GOT3 (cell line): ENCODE measurements around the gene SF3A1.

Experiments
- DNase-seq: peaks from one replicate; lab custom pipeline; 2025; ENCODE audit warnings: mixed read lengths; lab: John Stamatoyannopoulos, UW

The SF3A1 gene

DNA sequence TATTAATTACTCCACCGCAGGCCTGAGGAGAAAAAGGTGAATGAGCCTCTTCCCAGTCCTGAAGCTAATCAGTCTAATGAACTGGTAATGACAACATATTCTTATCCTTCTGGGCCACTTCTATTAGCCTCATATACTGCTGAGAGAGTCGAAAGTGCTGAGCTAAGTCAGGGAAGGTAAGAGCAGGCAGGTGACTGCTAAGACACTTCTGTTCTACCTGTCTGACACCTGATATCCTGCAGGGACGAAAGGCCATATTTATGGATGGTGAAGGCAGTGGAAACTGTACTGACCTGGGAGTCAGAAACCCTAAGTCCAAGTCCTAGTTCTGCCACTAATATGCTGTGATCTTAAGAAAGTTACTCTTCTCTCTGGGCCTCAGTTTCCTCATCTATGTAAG, 33.4 kb downstream of the SF3A1 start:
- DNase-seq: no peak

DNA sequence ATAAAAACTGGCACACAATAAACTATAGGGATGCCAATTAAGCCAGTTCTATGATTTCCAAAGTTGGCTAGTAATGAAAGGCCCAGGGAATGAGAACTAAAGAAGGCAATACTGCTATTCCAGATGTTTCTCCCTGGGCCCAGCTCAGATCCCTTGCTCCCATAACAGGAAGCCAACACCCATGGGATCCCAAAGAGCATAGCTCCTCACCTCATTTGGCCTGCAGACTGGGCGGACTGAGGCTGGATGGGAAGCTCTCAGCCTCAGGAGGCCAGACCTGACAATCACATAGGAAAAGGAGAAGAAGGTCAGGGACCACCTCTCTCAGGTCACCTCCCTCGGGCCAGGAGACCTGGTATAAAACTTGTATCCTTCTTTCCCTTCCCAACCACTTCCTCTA, 35.2 kb downstream of the SF3A1 start:
- DNase-seq: no peak

DNA sequence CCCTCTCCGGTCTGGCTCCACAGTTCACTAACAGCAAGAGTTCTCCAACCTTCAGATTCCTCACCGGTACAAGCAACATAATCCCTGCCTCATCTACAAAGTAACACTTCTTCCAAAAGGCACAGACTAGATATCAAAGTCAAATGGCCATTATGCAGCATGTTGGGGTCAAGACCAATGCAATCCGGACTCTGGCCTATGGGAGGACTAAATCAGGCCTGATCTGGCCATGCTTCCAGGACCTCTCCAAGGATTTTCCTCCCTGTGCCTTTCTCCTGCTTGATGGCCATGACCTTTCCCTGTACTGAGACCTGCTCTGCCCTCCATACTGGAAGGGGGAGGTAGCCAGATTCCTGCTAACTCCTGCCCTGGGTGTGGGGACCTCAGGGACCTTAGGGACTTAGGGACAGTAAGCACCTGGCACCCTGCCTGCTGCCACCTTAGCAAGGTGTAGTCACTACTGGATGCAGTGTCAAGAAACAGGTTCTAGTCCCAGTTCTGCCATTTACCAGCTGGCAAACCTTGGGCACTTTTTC, 36.6 kb downstream of the SF3A1 start:
- no peak for DNase-seq

DNA sequence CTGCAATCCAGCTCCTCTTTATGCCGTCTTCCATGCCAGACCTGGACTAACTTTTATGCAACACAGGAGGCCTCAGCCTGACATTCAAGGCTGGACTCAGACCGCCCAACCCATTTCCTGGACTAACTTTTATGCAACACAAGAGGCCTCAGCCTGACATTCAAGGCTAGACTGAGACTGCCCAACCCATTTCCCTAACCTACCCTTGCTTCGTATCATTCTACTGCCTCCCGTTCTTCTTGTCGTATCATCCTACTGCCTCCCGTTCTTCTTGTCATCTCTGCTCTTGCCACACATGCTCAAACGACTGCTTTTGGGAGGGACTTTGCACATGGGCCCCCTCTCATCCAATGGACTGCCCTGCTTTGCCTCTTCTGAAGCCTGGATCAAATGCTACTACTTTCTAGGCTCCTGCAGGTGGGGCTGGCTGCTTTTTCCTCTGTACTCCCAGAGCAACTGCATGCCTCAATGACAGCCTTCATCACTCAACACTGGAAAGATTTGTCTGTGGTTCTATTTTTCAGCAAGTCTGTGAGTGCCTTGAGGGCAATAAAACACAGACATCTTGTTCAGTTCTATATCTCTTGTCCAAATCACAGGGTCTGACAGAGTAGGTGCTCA, 37.8 kb downstream of the SF3A1 start:
- no peak for DNase-seq

DNA sequence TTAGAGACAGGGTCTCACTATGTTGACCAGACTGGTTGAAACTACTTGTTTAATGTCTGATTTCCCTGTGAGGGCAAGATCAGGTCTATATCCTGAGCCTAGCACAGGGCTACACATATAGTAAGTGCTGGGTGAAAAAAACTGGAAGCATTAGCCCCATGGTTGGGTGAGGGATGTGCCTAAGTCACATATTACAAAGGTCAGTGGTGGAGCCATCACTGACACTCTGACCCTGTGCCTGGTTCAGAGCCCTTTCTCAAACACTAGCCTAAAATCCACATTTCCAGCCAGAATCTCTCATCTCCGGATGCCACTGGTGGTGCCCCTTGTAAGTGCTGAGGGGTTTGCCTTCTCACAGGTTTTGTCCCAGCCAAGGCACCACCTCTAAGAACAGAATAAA, 38.9 kb downstream of the SF3A1 start:
- no peak for DNase-seq

DNA sequence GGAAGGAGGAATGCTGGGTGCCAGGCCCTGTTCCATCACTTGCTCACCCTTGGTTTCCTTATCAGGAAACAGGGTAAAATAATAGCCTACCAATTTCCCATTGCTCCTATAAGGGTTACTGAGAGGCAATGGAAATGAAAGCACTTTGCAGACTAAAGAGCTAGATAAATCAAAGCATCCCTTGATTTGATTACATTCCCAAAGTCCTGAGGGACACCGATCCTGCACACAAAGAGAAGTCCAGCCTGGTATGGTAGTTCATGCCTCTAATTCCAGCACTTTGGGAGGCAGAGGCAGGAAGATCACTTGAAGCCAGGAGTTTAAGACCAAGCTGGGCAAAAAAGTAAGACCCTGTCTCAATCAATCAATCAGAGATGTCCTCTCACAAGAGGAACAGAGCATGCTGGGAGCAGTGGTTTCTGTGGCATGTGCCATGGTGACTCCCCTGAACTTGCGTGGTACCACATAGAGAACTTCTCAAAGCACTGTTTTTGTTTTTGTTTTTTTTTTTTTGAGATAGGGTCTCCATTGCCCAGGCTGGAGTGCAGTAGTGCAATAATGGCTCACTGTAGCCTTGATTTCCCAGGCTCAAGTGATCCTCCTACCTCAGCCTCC, 40.6 kb downstream of the SF3A1 start:
- DNase-seq: no peak

DNA sequence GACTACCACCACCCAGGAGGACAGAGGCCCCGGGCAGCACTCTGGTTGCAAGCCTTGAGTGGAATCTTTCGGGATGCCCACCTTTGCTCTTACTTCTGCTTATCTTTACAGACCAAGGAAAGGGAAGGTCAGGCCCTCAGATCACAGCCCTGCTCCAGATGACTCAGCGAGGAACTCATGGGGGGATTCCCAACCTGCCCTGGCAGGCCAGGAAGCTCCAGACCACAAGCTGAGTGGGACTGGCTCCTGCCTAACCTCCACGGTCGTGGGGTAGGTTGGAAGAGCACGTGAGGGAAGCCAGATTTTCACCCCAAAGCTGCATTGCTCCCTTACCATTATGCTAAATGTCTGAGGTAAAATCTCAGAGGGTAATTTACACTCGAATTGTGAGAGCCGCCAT, 41.8 kb downstream of the SF3A1 start:
- DNase-seq: no peak

DNA sequence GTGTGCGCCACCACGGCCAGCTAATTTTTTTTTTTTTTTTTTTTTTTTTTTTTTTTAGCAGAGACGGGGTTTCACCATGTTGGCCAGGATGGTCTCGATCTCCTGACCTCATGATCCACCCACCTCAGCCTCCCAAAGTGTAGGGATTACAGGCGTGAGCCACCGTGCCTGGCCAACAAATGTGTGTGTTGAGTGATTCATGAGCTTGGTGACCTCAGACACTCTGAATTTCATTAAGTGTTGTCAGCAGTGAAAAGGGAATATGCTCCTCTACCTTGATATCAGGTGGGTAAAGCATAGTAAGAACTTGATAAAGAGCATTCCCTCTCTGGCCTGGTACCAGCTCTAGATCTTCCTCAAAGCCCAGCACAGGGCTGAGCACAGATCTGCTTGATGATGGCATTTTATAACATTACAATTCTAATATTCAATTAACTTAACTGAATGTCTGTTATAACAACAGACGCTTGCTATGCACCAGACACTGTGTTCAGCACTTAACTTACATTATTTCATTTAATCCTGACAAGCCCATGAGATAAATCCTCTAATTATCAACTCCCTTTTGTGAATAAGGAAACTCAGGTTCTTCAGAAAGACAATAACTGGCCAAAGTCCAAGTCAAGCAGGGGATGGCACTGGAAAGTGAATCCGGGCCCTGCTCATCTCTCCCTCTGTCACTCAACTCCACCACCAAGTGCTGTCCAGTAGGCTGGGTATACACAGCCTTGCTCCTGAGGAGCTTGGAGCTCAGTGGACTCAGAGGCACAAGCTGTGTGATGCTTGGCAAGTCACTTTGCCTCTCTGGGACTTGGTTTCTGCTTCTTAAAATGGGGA, 42.9 kb downstream of the SF3A1 start:
- no peak for DNase-seq

DNA sequence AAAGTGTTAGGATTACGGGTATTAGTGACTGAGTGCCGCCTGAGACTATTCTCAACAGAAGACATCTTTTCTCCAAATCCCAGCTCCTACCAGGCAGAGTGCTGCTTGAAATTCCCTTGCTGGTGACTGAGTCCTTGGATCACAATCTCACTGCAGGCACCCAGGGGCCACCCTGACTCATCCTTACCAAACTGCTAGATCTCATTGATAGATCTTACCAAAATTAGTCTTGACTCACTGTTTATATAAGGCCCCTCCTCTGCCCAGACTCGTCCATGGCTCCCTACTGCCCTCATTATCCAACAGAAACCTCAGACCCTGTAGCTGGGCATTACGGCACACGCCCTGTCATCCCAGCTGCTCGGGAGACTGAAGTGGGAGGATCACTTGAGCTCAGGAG, 44.6 kb downstream of the SF3A1 start:
- no peak for DNase-seq

DNA sequence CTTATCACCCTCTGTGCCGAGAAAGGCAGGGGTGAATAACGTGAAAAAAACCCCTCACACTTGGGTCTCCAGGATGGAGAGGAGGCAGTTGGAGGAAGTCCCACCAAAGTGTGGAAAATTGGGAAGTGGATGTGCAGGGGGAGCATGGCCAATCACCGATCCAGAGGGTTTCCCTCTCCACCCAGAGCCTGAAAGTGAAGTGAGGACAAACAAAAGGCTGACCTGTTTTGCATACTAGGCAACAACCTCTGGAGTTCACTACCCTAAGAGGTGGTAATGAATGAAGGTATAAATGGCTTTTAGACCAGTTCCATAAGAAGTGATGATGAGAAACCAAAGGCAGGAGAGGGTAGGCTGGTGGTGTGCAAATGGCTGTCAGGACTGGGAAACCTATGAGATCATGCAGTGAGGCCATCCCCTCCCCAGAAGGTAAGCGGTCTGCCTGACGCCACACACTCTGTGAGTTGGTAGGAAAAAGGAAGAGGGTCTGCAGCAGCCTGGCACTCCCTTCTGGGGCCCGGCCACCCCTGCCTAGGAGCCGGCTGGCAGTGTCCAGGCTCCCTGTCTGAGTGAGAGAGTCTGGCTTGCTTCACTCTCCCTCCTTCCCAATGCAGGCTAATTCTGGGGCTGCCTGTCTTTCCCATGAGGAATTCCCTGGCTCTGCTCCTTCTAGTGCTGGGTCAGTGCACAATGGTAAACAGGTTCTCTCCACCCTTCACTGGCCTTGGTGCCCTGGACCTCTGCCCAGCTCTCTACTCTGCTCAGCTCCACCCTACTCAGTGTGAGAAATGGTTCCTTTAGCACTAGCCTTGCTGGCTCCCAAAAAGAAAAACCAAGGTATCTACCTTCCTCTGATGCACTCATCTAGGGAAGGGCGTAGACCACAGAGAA, 45.6 kb downstream of the SF3A1 start:
- no peak for DNase-seq

DNA sequence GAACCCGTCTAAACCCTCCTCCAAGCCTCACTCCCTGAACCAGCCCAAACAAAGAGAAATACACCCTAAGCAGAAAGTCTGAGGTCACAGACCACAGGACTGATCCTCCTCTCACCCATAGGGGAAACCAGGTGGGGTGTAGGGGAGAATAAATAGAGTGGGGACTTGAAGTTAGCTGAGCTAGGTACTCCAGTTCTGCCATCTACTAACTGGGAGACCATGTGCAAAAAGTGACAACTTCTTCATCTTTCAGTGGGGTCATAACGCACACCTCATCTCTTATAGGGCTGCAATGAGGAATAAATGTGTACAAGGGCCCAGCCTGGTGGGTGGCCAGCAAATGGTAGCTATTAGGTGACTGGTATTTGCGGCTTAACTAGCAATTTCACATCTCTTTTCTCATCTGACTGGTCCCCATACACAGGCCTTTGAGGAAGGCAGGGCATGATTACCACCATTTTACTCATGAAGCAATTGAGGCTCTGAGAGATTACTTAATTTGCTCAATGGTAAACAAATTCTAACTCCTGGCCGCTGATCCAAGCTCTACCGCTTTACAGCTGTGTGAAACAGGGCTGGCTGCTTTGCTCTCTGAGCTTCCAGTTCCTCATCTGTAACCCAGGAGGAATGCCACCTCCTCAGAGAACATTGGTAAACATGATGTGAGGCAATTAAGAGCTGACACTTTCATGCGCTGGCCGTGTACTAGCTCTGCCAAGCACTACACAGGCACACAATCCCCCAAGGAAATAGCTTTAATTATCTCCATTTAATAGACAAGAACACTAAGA, 46.5 kb downstream of the SF3A1 start:
- DNase-seq: no peak

DNA sequence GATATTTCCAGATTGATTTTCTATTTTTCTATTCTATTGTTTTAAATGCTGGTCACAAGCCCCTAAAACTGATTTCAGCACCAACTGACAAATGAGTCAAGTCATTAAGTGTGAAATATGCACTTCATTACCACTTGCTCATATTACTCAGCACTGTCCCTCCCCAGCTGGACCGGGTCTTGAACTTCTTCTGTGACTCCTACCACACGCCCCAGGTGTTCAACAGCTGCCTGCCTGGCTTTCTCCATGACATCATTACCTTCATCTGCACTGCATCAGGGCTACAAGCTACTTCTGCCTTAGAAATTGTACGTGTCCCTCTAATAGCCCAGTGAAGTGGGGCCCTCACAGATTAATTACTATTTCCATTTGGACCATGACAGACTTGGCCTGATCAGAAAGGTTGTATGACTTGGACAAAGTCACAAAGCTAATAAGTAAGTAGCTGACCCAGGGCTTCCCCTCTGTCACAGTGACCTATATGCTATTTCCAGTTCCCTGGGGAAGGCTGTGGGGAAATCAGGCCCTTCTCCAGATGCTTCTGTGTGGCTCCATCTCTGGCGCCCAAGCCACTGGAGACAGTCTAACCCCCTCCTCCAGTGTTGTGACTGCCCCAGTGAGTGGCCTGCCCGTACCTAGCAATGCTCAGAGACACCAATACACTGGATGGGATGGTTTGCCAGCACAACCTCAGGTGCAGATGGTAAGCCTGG, 48.0 kb downstream of the SF3A1 start:
- no peak for DNase-seq

DNA sequence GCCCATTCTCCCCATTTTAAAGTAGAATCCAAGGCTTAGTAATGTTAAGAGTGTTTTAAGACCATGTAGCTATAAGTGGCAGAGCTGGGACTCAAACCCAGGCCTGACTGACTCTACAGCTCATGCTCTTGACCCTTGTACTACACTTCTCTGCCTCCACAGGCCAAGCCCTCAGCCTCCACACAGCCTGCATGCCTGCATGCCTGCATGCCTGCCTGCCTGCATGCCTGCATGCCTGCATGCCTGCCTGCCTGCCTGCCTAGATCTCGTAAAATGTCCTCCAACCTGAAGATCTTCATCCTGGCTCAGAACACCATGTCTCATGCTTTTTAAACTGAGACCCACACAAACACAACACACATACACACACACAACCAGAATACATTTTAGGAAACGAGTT, 48.6 kb downstream of the SF3A1 start:
- no peak for DNase-seq

DNA sequence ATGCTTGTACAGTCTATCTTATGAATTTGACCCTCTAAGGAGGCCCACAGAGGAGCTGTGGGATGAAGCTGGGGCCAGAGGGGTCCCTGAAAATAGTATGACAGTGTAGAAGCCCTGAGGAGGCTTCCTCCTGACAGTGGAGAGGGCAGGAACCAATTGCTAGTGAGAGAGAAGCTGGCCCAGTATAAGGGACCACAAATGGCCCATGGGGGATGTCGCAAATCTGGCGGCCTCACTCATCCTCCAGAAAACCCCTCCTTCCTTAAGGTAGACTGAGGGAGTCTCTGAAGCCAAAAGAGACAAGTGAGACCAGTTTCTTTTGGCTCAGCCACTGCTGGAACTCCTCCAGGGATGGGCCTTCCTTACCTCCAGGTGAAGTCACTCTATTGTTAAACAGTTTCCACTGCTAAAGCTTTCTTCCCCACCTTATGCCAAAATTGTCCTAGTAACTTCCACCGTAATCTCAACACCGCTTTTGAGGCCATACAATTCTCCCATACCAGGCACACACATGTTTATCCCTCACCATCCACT, 49.6 kb downstream of the SF3A1 start:
- DNase-seq: no peak

DNA sequence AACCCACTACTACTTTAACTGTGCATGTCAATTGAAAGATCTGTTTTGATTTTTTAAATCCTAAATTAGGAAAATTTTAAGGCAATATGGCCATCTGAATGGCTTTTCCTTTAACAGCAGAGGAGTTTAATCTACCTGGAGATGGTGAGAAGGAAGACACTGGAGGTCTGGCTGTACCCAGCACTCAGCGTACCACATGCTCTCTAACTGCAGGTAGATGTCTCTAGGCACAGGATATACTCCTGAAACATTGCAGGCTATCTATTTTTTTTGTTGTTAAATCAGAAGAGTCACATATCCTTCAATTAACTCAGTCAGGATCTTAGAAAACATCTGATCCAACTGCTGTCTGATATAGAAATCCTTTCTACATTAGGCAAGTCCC, 50.1 kb downstream of the SF3A1 start:
- DNase-seq: no peak

DNA sequence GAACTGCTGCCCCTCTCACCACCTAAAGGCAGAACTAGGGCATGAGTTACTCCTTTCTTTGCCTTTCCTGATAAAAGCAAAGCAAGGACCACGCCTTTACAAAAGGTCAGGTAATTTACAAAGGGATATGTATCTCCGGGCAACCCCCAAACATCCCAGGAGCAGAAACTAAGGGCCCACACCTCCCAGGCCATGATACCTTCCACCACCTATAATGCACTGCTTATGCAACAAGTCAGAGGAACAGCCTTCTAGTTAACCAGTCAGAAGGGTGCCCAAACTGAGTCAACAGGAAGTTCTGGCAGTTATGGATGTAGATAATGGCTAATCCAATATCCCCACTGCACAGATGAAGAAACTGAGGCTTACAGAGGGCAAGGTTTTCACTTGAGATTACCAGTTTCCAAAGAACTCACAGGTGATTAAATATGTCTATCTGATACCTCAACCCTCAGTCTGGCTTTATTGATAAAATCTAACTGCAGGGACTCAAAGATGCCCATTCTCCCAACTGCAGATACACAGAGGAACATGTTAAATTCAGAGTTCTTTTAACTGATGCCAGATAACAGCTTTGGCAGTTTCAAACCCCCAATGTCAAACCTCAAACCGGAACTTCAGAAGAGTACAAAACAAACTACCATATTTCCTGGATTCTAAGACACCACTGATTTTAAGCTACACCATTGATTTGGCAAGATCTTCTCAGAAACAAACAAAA, 50.6 kb downstream of the SF3A1 start:
- no peak for DNase-seq

DNA sequence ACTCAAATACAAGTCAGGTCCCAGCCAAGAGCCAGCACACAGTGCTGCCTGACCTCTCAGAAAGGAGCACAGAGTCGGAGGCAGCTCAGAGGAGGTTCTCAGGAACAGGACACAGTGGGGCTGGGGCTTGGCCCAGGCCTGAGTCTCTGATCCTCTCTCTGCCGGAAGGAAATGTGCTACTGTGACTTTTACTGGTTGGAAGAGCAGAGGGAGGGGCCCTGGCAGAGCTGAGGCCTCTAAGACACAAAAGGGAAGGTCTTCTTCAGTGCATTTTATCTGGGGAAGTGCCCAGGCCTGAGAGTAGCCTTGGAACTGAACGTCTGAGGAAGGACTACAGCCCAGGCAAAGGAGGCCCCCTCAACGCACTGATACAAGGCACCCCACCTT, 51.2 kb downstream of the SF3A1 start:
- no peak for DNase-seq

DNA sequence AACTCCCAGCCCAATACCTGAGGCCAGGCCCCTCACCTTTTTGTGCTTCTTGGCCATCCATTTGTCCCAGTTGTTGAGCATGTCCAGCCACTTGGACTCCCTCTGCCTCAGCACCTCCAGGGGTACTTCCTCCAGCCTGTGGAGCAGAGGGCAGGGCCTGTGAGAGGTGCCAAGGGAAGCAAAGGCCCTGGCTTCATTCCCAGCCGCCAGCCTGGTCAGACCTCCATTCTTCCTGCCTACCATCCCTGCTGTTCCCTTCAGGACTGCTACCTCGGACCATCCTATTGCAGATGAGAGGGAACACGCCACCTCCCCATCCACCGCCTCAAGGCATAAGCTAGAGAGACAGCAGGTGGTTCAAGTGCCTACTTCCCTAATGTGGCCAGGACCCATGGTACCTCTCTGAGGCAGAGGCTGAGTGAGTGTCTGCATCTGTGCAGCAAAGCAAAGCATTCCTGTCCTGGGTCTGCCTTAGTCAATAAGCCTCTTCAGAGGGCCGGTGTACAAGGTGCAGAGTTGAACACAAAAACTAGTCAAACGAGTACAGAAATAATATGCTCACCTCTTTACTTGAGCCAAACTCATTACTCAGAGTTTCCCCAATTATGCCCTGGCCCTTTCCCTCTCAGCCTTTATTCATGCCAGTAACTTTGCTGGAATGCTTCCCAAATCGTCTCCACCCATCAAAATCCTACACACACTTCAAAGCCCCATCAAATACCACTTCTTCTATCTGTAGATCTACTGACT, 52.0 kb downstream of the SF3A1 start:
- DNase-seq: no peak

DNA sequence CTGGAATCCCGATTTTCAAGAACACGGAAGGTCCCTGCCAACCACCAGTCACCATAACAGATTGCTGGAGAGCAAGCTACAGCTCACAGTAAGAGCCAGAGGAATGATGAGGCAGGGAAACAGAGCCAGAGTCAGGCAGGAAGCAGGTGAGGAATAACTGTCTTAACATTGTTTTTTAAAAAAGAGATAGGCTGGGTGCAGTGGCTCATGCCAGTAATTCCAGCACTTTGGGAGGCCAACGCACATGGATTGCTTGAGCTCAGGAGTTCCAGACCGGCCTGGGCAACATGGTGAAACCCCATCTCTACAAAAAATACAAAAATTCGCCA, 53.9 kb downstream of the SF3A1 start:
- no peak for DNase-seq
